GM23248 (cell line): ENCODE measurements around the gene NCF2. TPM values are rescaled to one million over a fixed set of nuclear protein-coding genes. Genes with fewer than 3 reads are reported as not detected.

Source experiments
- DNase-seq: peaks from one replicate; pipeline ENCODE4 v3.0.0-alpha.2; 2015
- H2AFZ ChIP-seq: fragments of 200-600 bp; sonication (generic); 2 replicates; pipeline ENCODE4 v1.6.1; 2016; ENCODE audit warnings: antibody characterized with exemption
- H3F3A ChIP-seq: fragments of 200-600 bp; sonication (generic); 2 replicates; pipeline ENCODE4 v1.6.1; 2016; ENCODE audit warnings: mild to moderate bottlenecking, antibody characterized with exemption, mixed run types; ENCODE audit not compliant: insufficient read depth
- H3K27ac ChIP-seq: fragments of 200-600 bp; sonication (generic); 2 replicates; pipeline ENCODE4 v1.5.1; 2016; ENCODE audit warnings: mild to moderate bottlenecking
- H3K27me3 ChIP-seq: fragments of 200-600 bp; sonication (generic); replicated peaks from 2 replicates; pipeline ENCODE4 v1.6.1; 2016; ENCODE audit warnings: mild to moderate bottlenecking; ENCODE audit not compliant: insufficient read depth
- H3K36me3 ChIP-seq: fragments of 200-600 bp; sonication (generic); 2 replicates; pipeline ENCODE4 v1.6.1; 2016; ENCODE audit warnings: low read depth, mild to moderate bottlenecking
- H3K4me1 ChIP-seq: fragments of 200-600 bp; sonication (generic); 2 replicates; pipeline ENCODE4 v1.6.1; 2016; ENCODE audit warnings: mild to moderate bottlenecking; ENCODE audit not compliant: insufficient read depth
- H3K4me2 ChIP-seq: fragments of 200-600 bp; sonication (generic); one replicate; pipeline ENCODE4 v1.6.1; 2016; ENCODE audit warnings: mild to moderate bottlenecking; ENCODE audit not compliant: unreplicated experiment
- H3K4me3 ChIP-seq: fragments of 200-600 bp; sonication (generic); 2 replicates; pipeline ENCODE4 v1.5.1; 2016; ENCODE audit warnings: mild to moderate bottlenecking
- H3K79me2 ChIP-seq: fragments of 200-600 bp; sonication (generic); 2 replicates; pipeline ENCODE4 v1.6.1; 2016; ENCODE audit warnings: mild to moderate bottlenecking; ENCODE audit not compliant: insufficient read depth
- H3K9ac ChIP-seq: fragments of 200-600 bp; sonication (generic); 2 replicates; pipeline ENCODE4 v1.6.1; 2016; ENCODE audit warnings: mild to moderate bottlenecking
- H3K9me2 ChIP-seq: fragments of 200-600 bp; sonication (generic); 2 replicates; pipeline ENCODE4 v1.6.1; 2016; ENCODE audit warnings: mixed run types, mild to moderate bottlenecking, moderate library complexity; ENCODE audit not compliant: insufficient read depth
- H3K9me3 ChIP-seq: fragments of 200-600 bp; sonication (generic); one replicate; pipeline ENCODE4 v1.6.1; 2017; ENCODE audit warnings: low read depth
- H4K20me1 ChIP-seq: fragments of 200-600 bp; sonication (generic); 2 replicates; pipeline ENCODE4 v1.6.0; 2016; ENCODE audit not compliant: insufficient read depth
- EZH2 ChIP-seq: fragments of 200-600 bp; sonication (generic); IDR thresholded peaks from 2 replicates; pipeline ENCODE4 v1.6.1; 2018; ENCODE audit warnings: antibody characterized with exemption, mild to moderate bottlenecking; ENCODE audit not compliant: insufficient read depth, poor library complexity, severe bottlenecking
- EZH2phosphoT487 ChIP-seq: fragments of 200-600 bp; sonication (generic); IDR thresholded peaks from 2 replicates; pipeline ENCODE4 v1.6.1; 2018; ENCODE audit warnings: antibody characterized with exemption, moderate library complexity, mild to moderate bottlenecking, low read depth; ENCODE audit not compliant: insufficient read depth
- WGBS, 2 experiments: methylation state at CpG; one replicate each; pipeline ENCODE4 v1.1.6; 2015 to 2017; ENCODE audit warnings: low lambda C conversion rate in 2 of 2, low coverage in 1 of 2; ENCODE audit errors: missing lambda C conversion rate in 2 of 2; 5-methylcytosine and 5-hydroxymethylcytosine counted together
- in situ Hi-C: fragments of 300-500 bp; cut with MboI; formaldehyde crosslinking; loops from 2 replicates; pipeline ENCODE4 v1.15.0; 2020
- polyA plus RNA-seq: library from polyadenylated mRNA; unstranded; fragments of >200 nt; fragmentation: Nextera tagmentation; extraction: Ambion mirVana; gene quantifications from 2 replicates; pipeline ENCODE4 v1.2.1, GENCODE V29; 2016
- total RNA-seq: library from RNA; depleted of rRNA; stranded (reverse); fragments of >200 nt; shearing (Covaris generic); gene quantifications from 2 replicates; pipeline ENCODE4 v1.2.3, GENCODE V29; 2014

NCF2 gene
- total and polyA plus RNA-seq, 2 experiments from 2014 or later: 0.41 TPM; not detected in 1

GRCh38 chr1:183592733-183593132 lies 2.5 kb upstream of the NCF2 start:
- DNase-seq: no peak
- 86 to 87% methylated on average over 7 of the region's 7 CpGs for WGBS, 2 experiments
- peaks cover 6% of the 10 kb centered on the region for H3F3A ChIP-seq
- H3K36me3 ChIP-seq: no peaks in the 10 kb centered on the region
- no peak overlapping the region for H3K4me2 ChIP-seq
- H3K79me2 ChIP-seq: no peaks in the 10 kb centered on the region
- no peaks in the 10 kb centered on the region for H3K9me2 ChIP-seq
- no peak overlapping the region for H3K27ac ChIP-seq
- no peak overlapping the region for H3K4me3 ChIP-seq
- no peaks in the 10 kb centered on the region for H3K27me3 ChIP-seq
- in situ Hi-C loops: no loop called here
- H3K4me1 ChIP-seq: peaks cover 6% of the 10 kb centered on the region
- no peak overlapping the region for H2AFZ ChIP-seq
- no peaks in the 10 kb centered on the region for H4K20me1 ChIP-seq
- TF ChIP-seq EZH2 (no peak), EZH2phosphoT487 (no peak)
- no peak overlapping the region for H3K9ac ChIP-seq
- H3K9me3 ChIP-seq: no peaks in the 10 kb centered on the region

GRCh38 chr1:183589874-183590243 lies 400 bp downstream of the NCF2 start:
- Histone ChIP-seq H3K9me3 (no peaks in the 10 kb centered on the region), H3K36me3 (no peaks in the 10 kb centered on the region), H3K27ac (no peak overlapping the region), H3K4me3 (no peak overlapping the region), H3K9me2 (no peaks in the 10 kb centered on the region), H2AFZ (0 out of 2 replicates have a peak overlapping the region, but pooled peaks have one; percentile 45), H3K4me1 (no peaks in the 10 kb centered on the region), H3K27me3 (no peaks in the 10 kb centered on the region), H3K9ac (no peak overlapping the region), H3K4me2 (no peak overlapping the region), H3K79me2 (no peaks in the 10 kb centered on the region), H4K20me1 (no peaks in the 10 kb centered on the region), H3F3A (no peaks in the 10 kb centered on the region)
- in situ Hi-C loops: no loop called here
- no peak for TF ChIP-seq EZH2
- TF ChIP-seq EZH2phosphoT487: no peak
- WGBS, 2 experiments: 97 to 99% methylated on average over 4 of the region's 4 CpGs
- DNase-seq: no peak

- WGBS, 2 experiments: 90% methylated on average over 5 of the region's 5 CpGs
- in situ Hi-C loops: no loop called here
- no peaks in the 10 kb centered on the region for H3K27me3 ChIP-seq
- DNase-seq: no peak
- no peak overlapping the region for H3K4me3 ChIP-seq
- no peaks in the 10 kb centered on the region for H3K4me1 ChIP-seq
- no peaks in the 10 kb centered on the region for H4K20me1 ChIP-seq
- H3K9me2 ChIP-seq: no peaks in the 10 kb centered on the region
- no peaks in the 10 kb centered on the region for H3F3A ChIP-seq
- TF ChIP-seq EZH2: no peak
- no peak for TF ChIP-seq EZH2phosphoT487
- no peak overlapping the region for H3K4me2 ChIP-seq
- no peak overlapping the region for H2AFZ ChIP-seq
- no peak overlapping the region for H3K9ac ChIP-seq
- no peaks in the 10 kb centered on the region for H3K36me3 ChIP-seq
- H3K27ac ChIP-seq: no peak overlapping the region
- H3K9me3 ChIP-seq: no peaks in the 10 kb centered on the region
- no peaks in the 10 kb centered on the region for H3K79me2 ChIP-seq
These were observed 875 bp downstream of the NCF2 start for GRCh38 chr1:183589384-183589783.

- no peak overlapping the region for H3K4me3 ChIP-seq
- TF ChIP-seq EZH2: no peak
- TF ChIP-seq EZH2phosphoT487: no peak
- H3F3A ChIP-seq: no peaks in the 10 kb centered on the region
- H3K79me2 ChIP-seq: no peaks in the 10 kb centered on the region
- DNase-seq: no peak
- H3K9me3 ChIP-seq: no peaks in the 10 kb centered on the region
- no peaks in the 10 kb centered on the region for H3K36me3 ChIP-seq
- no peaks in the 10 kb centered on the region for H3K9me2 ChIP-seq
- H3K27ac ChIP-seq: no peak overlapping the region
- H4K20me1 ChIP-seq: no peaks in the 10 kb centered on the region
- H3K4me2 ChIP-seq: no peak overlapping the region
- H3K4me1 ChIP-seq: no peaks in the 10 kb centered on the region
- no peak overlapping the region for H2AFZ ChIP-seq
- in situ Hi-C loops: no loop called here
- no peaks in the 10 kb centered on the region for H3K27me3 ChIP-seq
- H3K9ac ChIP-seq: no peak overlapping the region
These were observed 1.4 kb downstream of the NCF2 start for GRCh38 chr1:183588827-183589226.

GRCh38 chr1:183586926-183587325 lies 3.3 kb downstream of the NCF2 start:
- no peak overlapping the region for H2AFZ ChIP-seq
- H3K27ac ChIP-seq: no peak overlapping the region
- in situ Hi-C loops: no loop called here
- no peaks in the 10 kb centered on the region for H3K9me3 ChIP-seq
- no peak for DNase-seq
- 83 to 89% methylated on average over 8 of the region's 8 CpGs for WGBS, 2 experiments
- H3K27me3 ChIP-seq: no peaks in the 10 kb centered on the region
- H3K79me2 ChIP-seq: no peaks in the 10 kb centered on the region
- H3K4me2 ChIP-seq: no peak overlapping the region
- no peaks in the 10 kb centered on the region for H4K20me1 ChIP-seq
- H3K9ac ChIP-seq: no peak overlapping the region
- no peak overlapping the region for H3K4me3 ChIP-seq
- H3K4me1 ChIP-seq: no peaks in the 10 kb centered on the region
- no peaks in the 10 kb centered on the region for H3K9me2 ChIP-seq
- H3F3A ChIP-seq: peaks cover 5% of the 10 kb centered on the region; the same call in 1 of the 2 replicates
- no peaks in the 10 kb centered on the region for H3K36me3 ChIP-seq
- no peak for TF ChIP-seq EZH2
- no peak for TF ChIP-seq EZH2phosphoT487
